HAP-1 (cell line): ENCODE results near the gene VIPR2.

Experiments used
- DNase-seq, 2 experiments: peaks; one replicate each; pipeline ENCODE4 v3.0.0-alpha.2; 2016 to 2020; ENCODE audit warnings: low spot score in 2 of 2
- H3K27me3 ChIP-seq: fragments of 250-450 bp; sonication (Bioruptor Pico); 2 replicates; pipeline ENCODE4 v1.5.1; 2020; ENCODE audit warnings: low read depth, mild to moderate bottlenecking, moderate library complexity
- H3K36me3 ChIP-seq: fragments of 250-450 bp; sonication (Bioruptor Pico); replicated peaks from 2 replicates; pipeline ENCODE4 v1.5.1; 2020; ENCODE audit warnings: mild to moderate bottlenecking
- H3K4me1 ChIP-seq: fragments of 250-450 bp; sonication (Bioruptor Pico); 2 replicates; pipeline ENCODE4 v1.5.1; 2020; ENCODE audit warnings: mild to moderate bottlenecking
- H3K4me3 ChIP-seq: fragments of 250-450 bp; sonication (Bioruptor Pico); 2 replicates; pipeline ENCODE4 v1.5.1; 2020; ENCODE audit warnings: mild to moderate bottlenecking, moderate library complexity
- H3K9me3 ChIP-seq: fragments of 250-450 bp; sonication (Bioruptor Pico); 2 replicates; pipeline ENCODE4 v1.5.1; 2020; ENCODE audit warnings: mild to moderate bottlenecking, moderate library complexity
- in situ Hi-C: fragments of 300-500 bp; cut with MboI; formaldehyde crosslinking; loops from 3 replicates; pipeline ENCODE4 v1.14.3; 2020; ENCODE audit warnings: low sequenced_read_pairs, inconsistent platforms, mixed read lengths

The VIPR2 gene

GRCh38 chr7:159036916-159037605 lies 107.6 kb downstream of the VIPR2 start:
- in situ Hi-C loops, result no loop called here

GRCh38 chr7:159035571-159036073 lies 109.0 kb downstream of the VIPR2 start:
- in situ Hi-C loops, result no loop called here
- peak in 1 of 2 experiments; percentile 3 for DNase-seq
- H3K27me3 ChIP-seq, result no peaks in the 10 kb centered on the region
- no peaks in the 10 kb centered on the region for H3K4me1 ChIP-seq
- H3K4me3 ChIP-seq, result no peak overlapping the region
- no peaks in the 10 kb centered on the region for H3K9me3 ChIP-seq
- no peaks in the 10 kb centered on the region for H3K36me3 ChIP-seq

More at GRCh38 chr7:159036916-159037605, 107.6 kb downstream of the VIPR2 start:
- no peaks in the 10 kb centered on the region for H3K4me1 ChIP-seq
- H3K9me3 ChIP-seq, result no peaks in the 10 kb centered on the region
- H3K4me3 ChIP-seq, result no peak overlapping the region
- H3K27me3 ChIP-seq, result no peaks in the 10 kb centered on the region
- H3K36me3 ChIP-seq, result no peaks in the 10 kb centered on the region
- DNase-seq, result peak in 1 of 2 experiments; percentile 4

- Histone ChIP-seq H3K36me3 (no peaks in the 10 kb centered on the region), H3K4me1 (no peaks in the 10 kb centered on the region), H3K4me3 (no peak overlapping the region), H3K9me3 (no peaks in the 10 kb centered on the region), H3K27me3 (no peaks in the 10 kb centered on the region)
- in situ Hi-C loops, result no loop called here
- peak in 1 of 2 experiments; percentile 3 for DNase-seq
These were observed 109.7 kb downstream of the VIPR2 start for GRCh38 chr7:159034988-159035387.

GRCh38 chr7:159034394-159034793 lies 110.3 kb downstream of the VIPR2 start:
- H3K4me3 ChIP-seq, result no peak overlapping the region
- H3K36me3 ChIP-seq, result no peaks in the 10 kb centered on the region
- in situ Hi-C loops, result no loop called here
- no peaks in the 10 kb centered on the region for H3K4me1 ChIP-seq
- H3K9me3 ChIP-seq, result no peaks in the 10 kb centered on the region
- H3K27me3 ChIP-seq, result no peaks in the 10 kb centered on the region
- DNase-seq, result peak in 1 of 2 experiments; percentile 5

- H3K36me3 ChIP-seq, result no peaks in the 10 kb centered on the region
- H3K4me1 ChIP-seq, result no peaks in the 10 kb centered on the region
- in situ Hi-C loops, result no loop called here
These were observed 110.7 kb downstream of the VIPR2 start for GRCh38 chr7:159033956-159034355.

GRCh38 chr7:159033473-159033825 lies 111.2 kb downstream of the VIPR2 start:
- H3K4me1 ChIP-seq, result no peaks in the 10 kb centered on the region
- no peak overlapping the region for H3K4me3 ChIP-seq
- H3K36me3 ChIP-seq, result no peaks in the 10 kb centered on the region
- H3K9me3 ChIP-seq, result no peaks in the 10 kb centered on the region
- H3K27me3 ChIP-seq, result no peaks in the 10 kb centered on the region
- peak in 1 of 2 experiments; percentile 3 for DNase-seq
- in situ Hi-C loops, result no loop called here

More at GRCh38 chr7:159033956-159034355, 110.7 kb downstream of the VIPR2 start:
- Histone ChIP-seq H3K4me3 (no peak overlapping the region), H3K9me3 (no peaks in the 10 kb centered on the region), H3K27me3 (no peaks in the 10 kb centered on the region)
- peak in 1 of 2 experiments; percentile 3 for DNase-seq

GRCh38 chr7:159032753-159033472 lies 111.8 kb downstream of the VIPR2 start:
- in situ Hi-C loops, result no loop called here
- H3K36me3 ChIP-seq, result no peaks in the 10 kb centered on the region
- H3K4me1 ChIP-seq, result no peaks in the 10 kb centered on the region
- no peaks in the 10 kb centered on the region for H3K27me3 ChIP-seq
- H3K9me3 ChIP-seq, result no peaks in the 10 kb centered on the region
- no peak overlapping the region for H3K4me3 ChIP-seq
- peak in 1 of 2 experiments; percentile 1 for DNase-seq

GRCh38 chr7:159032322-159032721 lies 112.3 kb downstream of the VIPR2 start:
- no peaks in the 10 kb centered on the region for H3K9me3 ChIP-seq
- in situ Hi-C loops, result no loop called here
- H3K36me3 ChIP-seq, result no peaks in the 10 kb centered on the region
- no peak overlapping the region for H3K4me3 ChIP-seq
- no peaks in the 10 kb centered on the region for H3K4me1 ChIP-seq
- H3K27me3 ChIP-seq, result no peaks in the 10 kb centered on the region
- peak in 1 of 2 experiments; percentile 4 for DNase-seq

- H3K27me3 ChIP-seq, result no peaks in the 10 kb centered on the region
- H3K4me3 ChIP-seq, result no peak overlapping the region
- in situ Hi-C loops, result no loop called here
- DNase-seq, result no peak
- no peaks in the 10 kb centered on the region for H3K36me3 ChIP-seq
- H3K9me3 ChIP-seq, result no peaks in the 10 kb centered on the region
- no peaks in the 10 kb centered on the region for H3K4me1 ChIP-seq
These were observed 112.9 kb downstream of the VIPR2 start for GRCh38 chr7:159031750-159032149.

- Histone ChIP-seq H3K27me3 (no peaks in the 10 kb centered on the region), H3K9me3 (no peaks in the 10 kb centered on the region), H3K4me1 (no peaks in the 10 kb centered on the region), H3K4me3 (peak overlapping the region; percentile 33; the same call in 1 of the 2 replicates), H3K36me3 (no peaks in the 10 kb centered on the region)
- in situ Hi-C loops, result no loop called here
- peak in 1 of 2 experiments; percentile 6 for DNase-seq
These were observed 113.4 kb downstream of the VIPR2 start for GRCh38 chr7:159031135-159031701.

GRCh38 chr7:159030490-159031134 lies 114.1 kb downstream of the VIPR2 start:
- Histone ChIP-seq H3K27me3 (no peaks in the 10 kb centered on the region), H3K4me1 (no peaks in the 10 kb centered on the region), H3K36me3 (no peaks in the 10 kb centered on the region), H3K9me3 (no peaks in the 10 kb centered on the region), H3K4me3 (peak overlapping the region; percentile 33)
- in situ Hi-C loops, result no loop called here
- DNase-seq, result peak; percentile 56 to 83

- in situ Hi-C loops, result no loop called here
- H3K9me3 ChIP-seq, result no peaks in the 10 kb centered on the region
- H3K4me3 ChIP-seq, result no peak overlapping the region
- peak in 1 of 2 experiments; percentile 4 for DNase-seq
- no peaks in the 10 kb centered on the region for H3K4me1 ChIP-seq
- no peaks in the 10 kb centered on the region for H3K36me3 ChIP-seq
- H3K27me3 ChIP-seq, result no peaks in the 10 kb centered on the region
These were observed 115.9 kb downstream of the VIPR2 start for GRCh38 chr7:159028508-159029401.
